Thyroid gland (tissue), 4 donors: Measurements from ENCODE around the gene RAB14. TPM values are rescaled to one million over a fixed set of nuclear protein-coding genes. Genes with fewer than 3 reads are reported as not detected.

Source experiments
- DNase-seq, 2 donors: peaks; one replicate each; pipeline ENCODE4 v3.0.0-alpha.2; 2019
- H3K27ac ChIP-seq, 3 donors: fragments of 200-600 bp; sonication (generic); 1 replicate in 2 of 3; 2 replicates in 1 of 3; pipeline ENCODE4 v1.5.1; 2016 to 2019; ENCODE audit warnings: mild to moderate bottlenecking in 1 of 3, moderate library complexity in 1 of 3
- H3K27me3 ChIP-seq: fragments of 200-600 bp; sonication (generic); one replicate; pipeline ENCODE4 v1.5.1; 2019
- H3K36me3 ChIP-seq, 2 donors: fragments of 200-600 bp; sonication (generic); one replicate each; pipeline ENCODE4 v1.5.1; 2016 to 2019
- H3K4me1 ChIP-seq, 2 donors: fragments of 200-600 bp; sonication (generic); one replicate each; pipeline ENCODE4 v1.5.1; 2017 to 2019
- H3K4me3 ChIP-seq, 3 donors: fragments of 200-600 bp; sonication (generic); replicated peaks in 1 of 3; 1 replicate in 2 of 3; 2 replicates in 1 of 3; pipeline ENCODE4 v1.5.1; 2016; ENCODE audit warnings: mild to moderate bottlenecking in 1 of 3
- H3K9me3 ChIP-seq: fragments of 200-600 bp; sonication (generic); one replicate; pipeline ENCODE4 v1.5.1; 2017
- CTCF ChIP-seq, 6 experiments: fragments of 200-600 bp in 3 of 6; fragments of 450-650 bp in 3 of 6; sonication (generic) in 3 of 6; IDR thresholded peaks; one replicate each; pipeline ENCODE4 v1.5.1; 2016 to 2019; ENCODE audit warnings: antibody characterized with exemption in 6 of 6, mild to moderate bottlenecking in 2 of 6, inconsistent platforms in 1 of 6, moderate library complexity in 1 of 6
- POLR2A ChIP-seq, 2 donors: fragments of 450-650 bp; IDR thresholded peaks; one replicate each; pipeline ENCODE4 v1.6.1; 2017; ENCODE audit warnings: antibody characterized with exemption in 2 of 2, mild to moderate bottlenecking in 2 of 2, moderate library complexity in 1 of 2
- WGBS, 2 donors: methylation state at CpG; one replicate each; pipeline ENCODE4 v1.1.5; 2017; 5-methylcytosine and 5-hydroxymethylcytosine counted together
- intact Hi-C: fragments of 100-400 bp; cut with DNase I; formaldehyde crosslinking; loops from one replicate; pipeline ENCODE4 v1.15.1; 2023
- total RNA-seq, 4 donors: library from RNA; depleted of rRNA; stranded (reverse); fragments of >200 nt; gene quantifications; one replicate each; pipeline ENCODE4 v1.2.3, GENCODE V29; 2016

The RAB14 gene
- total RNA-seq, 4 donors from 2014 or later = 44.6 to 55.8 (median 49.1) TPM

DNA sequence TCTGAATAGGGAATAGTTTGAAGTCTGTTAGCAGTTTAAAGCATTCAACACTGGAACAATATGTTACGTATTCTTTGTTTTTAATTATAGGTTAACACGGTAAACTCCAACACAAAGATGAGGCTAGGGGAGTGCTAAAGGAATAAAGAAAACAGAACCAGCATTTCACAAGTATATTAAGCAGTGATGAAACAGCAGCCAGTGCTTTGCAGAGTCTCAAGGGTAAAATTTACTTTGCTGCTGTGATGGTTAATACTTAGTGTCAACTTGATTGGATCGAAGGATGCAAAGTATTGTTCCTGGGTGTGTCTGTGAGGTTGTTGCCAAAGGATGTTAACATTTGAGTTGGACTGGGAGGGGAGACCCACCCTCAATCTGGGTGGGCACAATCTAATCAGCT, 36.2 kb upstream of the RAB14 start:
- intact Hi-C loops = no loop called here
- Histone ChIP-seq H3K27me3 (no peaks in the 10 kb centered on the region), H3K4me3 (no peak overlapping the region), H3K4me1 (no peaks in the 10 kb centered on the region), H3K9me3 (no peaks in the 10 kb centered on the region), H3K27ac (no peak overlapping the region), H3K36me3 (no peaks in the 10 kb centered on the region)
- 77 to 86% methylated on average over 3 of the region's 3 CpGs for WGBS, 2 donors
- TF ChIP-seq CTCF (IDR thresholded peaks at IDR 0.05) (no peak), POLR2A (IDR thresholded peaks at IDR 0.05) (no peak)
- no peak for DNase-seq

GRCh38 chr9:121235512-121235911, 33.8 kb upstream of the RAB14 start:
- Histone ChIP-seq H3K9me3 (no peaks in the 10 kb centered on the region), H3K27me3 (no peaks in the 10 kb centered on the region), H3K4me3 (no peak overlapping the region), H3K27ac (no peak overlapping the region), H3K4me1 (no peaks in the 10 kb centered on the region), H3K36me3 (no peaks in the 10 kb centered on the region)
- TF ChIP-seq POLR2A (IDR thresholded peaks at IDR 0.05) (no peak), CTCF (IDR thresholded peaks at IDR 0.05) (no peak)
- 96 to 100% methylated on average over 5 of the region's 5 CpGs for WGBS, 2 donors
- intact Hi-C loops = no loop called here
- no peak for DNase-seq

- TF ChIP-seq CTCF (IDR thresholded peaks at IDR 0.05) (no peak), POLR2A (IDR thresholded peaks at IDR 0.05) (no peak)
- Histone ChIP-seq H3K27me3 (no peaks in the 10 kb centered on the region), H3K4me1 (no peaks in the 10 kb centered on the region), H3K36me3 (no peaks in the 10 kb centered on the region), H3K9me3 (no peaks in the 10 kb centered on the region), H3K27ac (no peak overlapping the region), H3K4me3 (no peak overlapping the region)
- WGBS, 2 donors = 79 to 83% methylated on average over 6 of the region's 6 CpGs
- intact Hi-C loops = no loop called here
- no peak for DNase-seq
These were observed 33.1 kb upstream of the RAB14 start for GRCh38 chr9:121234832-121235161.

DNA sequence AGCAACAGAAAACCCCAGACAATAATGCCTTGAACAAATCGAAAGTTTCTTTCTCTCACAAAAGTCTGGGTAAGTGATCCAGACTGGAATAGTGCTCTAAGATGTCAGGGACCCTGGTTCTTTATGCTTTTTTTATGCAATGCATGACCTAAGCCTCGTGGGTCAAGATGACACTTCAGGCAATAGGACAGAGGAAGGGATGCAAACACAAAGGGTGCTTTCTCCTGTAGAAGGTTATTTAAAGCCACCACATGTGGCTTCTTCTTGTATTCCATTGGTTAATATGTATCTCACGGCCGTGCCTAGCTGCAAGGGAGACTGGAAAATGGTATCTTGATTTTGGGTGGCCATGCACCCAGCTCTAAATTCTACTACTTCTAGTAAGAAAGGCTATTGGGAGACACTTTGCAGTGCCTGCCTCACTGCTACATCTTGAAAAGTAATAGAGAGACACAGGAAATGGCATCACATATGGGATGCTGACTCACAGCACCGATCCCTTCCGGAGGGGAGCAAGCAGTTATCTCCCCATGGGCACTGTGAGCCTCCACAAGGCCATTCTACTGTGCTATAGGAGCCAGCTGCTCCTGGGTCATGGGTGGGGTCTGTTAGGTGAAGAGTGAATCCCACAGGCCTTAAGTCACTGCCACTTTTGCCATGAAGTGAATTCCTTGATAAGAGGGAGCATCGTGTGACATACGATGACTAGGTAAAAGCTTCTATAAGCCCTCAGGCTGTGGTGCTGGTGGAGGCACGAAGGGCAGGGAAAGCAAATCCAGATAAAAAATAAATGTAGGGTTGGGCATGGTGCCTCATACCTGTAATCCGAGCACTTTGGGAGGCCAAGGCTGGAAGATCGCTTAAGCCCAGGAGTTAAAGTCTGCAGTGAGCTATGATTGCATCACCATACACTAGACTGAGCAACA, 32.5 kb upstream of the RAB14 start:
- no peak overlapping the region for H3K27ac ChIP-seq
- no peak for DNase-seq
- no peaks in the 10 kb centered on the region for H3K36me3 ChIP-seq
- intact Hi-C loops = no loop called here
- H3K27me3 ChIP-seq = no peaks in the 10 kb centered on the region
- 86% methylated on average over 11 of the region's 11 CpGs for WGBS, 2 donors
- TF ChIP-seq POLR2A (IDR thresholded peaks at IDR 0.05) (no peak), CTCF (IDR thresholded peaks at IDR 0.05) (no peak)
- H3K4me1 ChIP-seq = no peaks in the 10 kb centered on the region
- H3K9me3 ChIP-seq = no peaks in the 10 kb centered on the region
- H3K4me3 ChIP-seq = no peak overlapping the region

DNA sequence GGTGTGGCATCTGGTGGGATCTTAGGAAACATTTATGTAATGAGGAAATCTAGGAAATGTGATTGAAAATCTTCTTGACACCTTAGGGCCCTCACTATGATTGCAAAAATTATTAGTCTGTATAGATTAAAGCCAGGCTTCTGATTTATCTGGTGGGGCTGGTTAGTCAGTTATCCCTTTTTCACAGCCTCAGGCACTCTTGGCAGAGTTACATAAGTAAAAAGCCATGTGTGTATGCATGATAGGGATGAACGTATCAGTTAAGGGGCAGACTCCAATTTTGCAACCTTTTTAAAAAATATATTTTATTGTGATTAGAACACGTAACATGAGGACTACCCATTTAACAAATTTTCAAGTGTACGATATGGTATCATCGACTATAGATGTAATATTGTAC, 30.6 kb upstream of the RAB14 start:
- H3K27ac ChIP-seq = no peak overlapping the region
- no peaks in the 10 kb centered on the region for H3K9me3 ChIP-seq
- TF ChIP-seq CTCF (IDR thresholded peaks at IDR 0.05) (no peak), POLR2A (IDR thresholded peaks at IDR 0.05) (no peak)
- DNase-seq = no peak
- H3K4me1 ChIP-seq = no peaks in the 10 kb centered on the region
- H3K4me3 ChIP-seq = no peak overlapping the region
- H3K27me3 ChIP-seq = no peaks in the 10 kb centered on the region
- intact Hi-C loops = no loop called here
- WGBS, 2 donors = 97 to 98% methylated on average over 4 of the region's 4 CpGs
- H3K36me3 ChIP-seq = no peaks in the 10 kb centered on the region
